DND-41 (cell line): Measurements from ENCODE around the gene ROBO2.

ENCODE experiments used
- ATAC-seq: fragments of 200-7000 bp; cut with Tn5 transposase; 3 replicates; pipeline ENCODE4 v1.9.1; 2021; ENCODE audit warnings: low read depth; ENCODE audit not compliant: insufficient read depth
- DNase-seq: peaks from one replicate; pipeline ENCODE4 v3.0.0-alpha.2; 2020
- H2AFZ ChIP-seq: 2 replicates; pipeline ENCODE4 v1.6.0; 2012; ENCODE audit warnings: low read depth, low read length
- H3K27ac ChIP-seq: 2 replicates; pipeline ENCODE4 v1.5.1; 2012; ENCODE audit warnings: low read length, inconsistent platforms
- H3K27me3 ChIP-seq: fragments of 200-600 bp; sonication (generic); 2 replicates; pipeline ENCODE4 v1.6.0; 2012; ENCODE audit warnings: low read length, mild to moderate bottlenecking, inconsistent platforms; ENCODE audit not compliant: insufficient read depth, poor library complexity
- H3K36me3 ChIP-seq: 2 replicates; pipeline ENCODE4 v1.5.1; 2012; ENCODE audit warnings: low read length, inconsistent platforms; ENCODE audit not compliant: insufficient read depth
- H3K4me1 ChIP-seq: 2 replicates; pipeline ENCODE4 v1.5.1; 2012; ENCODE audit warnings: mild to moderate bottlenecking, low read length; ENCODE audit not compliant: insufficient read depth
- H3K4me2 ChIP-seq: 2 replicates; pipeline ENCODE4 v1.6.0; 2012; ENCODE audit warnings: mild to moderate bottlenecking, moderate library complexity, low read length, inconsistent platforms; ENCODE audit not compliant: insufficient read depth
- H3K4me3 ChIP-seq, 2 experiments: fragments of 200-600 bp in 1 of 2; shearing (Covaris generic) in 1 of 2; 2 replicates each; pipeline ENCODE4 v1.5.1; 2012 to 2016; ENCODE audit warnings: inconsistent platforms in 2 of 2, low read length in 2 of 2, mild to moderate bottlenecking in 2 of 2, low read depth in 1 of 2, moderate library complexity in 1 of 2
- H3K79me2 ChIP-seq: 2 replicates; pipeline ENCODE4 v1.6.0; 2012; ENCODE audit warnings: low read length, inconsistent platforms; ENCODE audit not compliant: insufficient read depth
- H3K9ac ChIP-seq: 2 replicates; pipeline ENCODE4 v1.6.0; 2012; ENCODE audit warnings: low read depth, mild to moderate bottlenecking, inconsistent platforms, low read length, moderate library complexity
- H3K9me3 ChIP-seq: 2 replicates; pipeline ENCODE4 v1.5.1; 2012; ENCODE audit warnings: low read length, moderate library complexity, mild to moderate bottlenecking, inconsistent platforms; ENCODE audit not compliant: insufficient read depth, severe bottlenecking
- H4K20me1 ChIP-seq: 2 replicates; pipeline ENCODE4 v1.6.0; 2012; ENCODE audit warnings: low read length; ENCODE audit not compliant: insufficient read depth
- EZH2 ChIP-seq: IDR thresholded peaks from 3 replicates; pipeline ENCODE4 v1.6.1; 2012; ENCODE audit warnings: borderline replicate concordance, low read depth, mild to moderate bottlenecking, moderate library complexity, low read length, inconsistent platforms; ENCODE audit not compliant: severe bottlenecking
- TF ChIP-seq, protein P1 (sequence below): IDR thresholded peaks from 2 replicates; pipeline ENCODE4 v1.5.1; 2012; ENCODE audit warnings: borderline replicate concordance, low read length, moderate library complexity, mild to moderate bottlenecking; ENCODE audit not compliant: poor library complexity, severe bottlenecking; ENCODE audit errors: extremely low read depth

Gene ROBO2

GRCh38 chr3:77256584-77257503 is 216.9 kb downstream of the ROBO2 start:
- Histone ChIP-seq H3K9ac (no peak overlapping the region), H3K36me3 (no peaks in the 10 kb centered on the region), H3K4me1 (no peaks in the 10 kb centered on the region), H3K27me3 (no peaks in the 10 kb centered on the region), H3K27ac (no peak overlapping the region), H3K79me2 (no peaks in the 10 kb centered on the region), H2AFZ (no peak overlapping the region), H4K20me1 (no peaks in the 10 kb centered on the region), H3K9me3 (no peaks in the 10 kb centered on the region), H3K4me2 (no peak overlapping the region), H3K4me3 (no peak overlapping the region)
- TF ChIP-seq, protein P1, sequence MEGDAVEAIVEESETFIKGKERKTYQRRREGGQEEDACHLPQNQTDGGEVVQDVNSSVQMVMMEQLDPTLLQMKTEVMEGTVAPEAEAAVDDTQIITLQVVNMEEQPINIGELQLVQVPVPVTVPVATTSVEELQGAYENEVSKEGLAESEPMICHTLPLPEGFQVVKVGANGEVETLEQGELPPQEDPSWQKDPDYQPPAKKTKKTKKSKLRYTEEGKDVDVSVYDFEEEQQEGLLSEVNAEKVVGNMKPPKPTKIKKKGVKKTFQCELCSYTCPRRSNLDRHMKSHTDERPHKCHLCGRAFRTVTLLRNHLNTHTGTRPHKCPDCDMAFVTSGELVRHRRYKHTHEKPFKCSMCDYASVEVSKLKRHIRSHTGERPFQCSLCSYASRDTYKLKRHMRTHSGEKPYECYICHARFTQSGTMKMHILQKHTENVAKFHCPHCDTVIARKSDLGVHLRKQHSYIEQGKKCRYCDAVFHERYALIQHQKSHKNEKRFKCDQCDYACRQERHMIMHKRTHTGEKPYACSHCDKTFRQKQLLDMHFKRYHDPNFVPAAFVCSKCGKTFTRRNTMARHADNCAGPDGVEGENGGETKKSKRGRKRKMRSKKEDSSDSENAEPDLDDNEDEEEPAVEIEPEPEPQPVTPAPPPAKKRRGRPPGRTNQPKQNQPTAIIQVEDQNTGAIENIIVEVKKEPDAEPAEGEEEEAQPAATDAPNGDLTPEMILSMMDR: no peak
- TF ChIP-seq EZH2: no peak
- DNase-seq (no peak), ATAC-seq (no peak)

GRCh38 chr3:77259694-77260093 is 219.8 kb downstream of the ROBO2 start:
- Histone ChIP-seq H3K4me3 (no peak overlapping the region), H3K4me1 (no peaks in the 10 kb centered on the region), H2AFZ (no peak overlapping the region), H3K79me2 (no peaks in the 10 kb centered on the region), H3K4me2 (no peak overlapping the region), H3K9me3 (no peaks in the 10 kb centered on the region), H3K36me3 (no peaks in the 10 kb centered on the region), H3K27me3 (no peaks in the 10 kb centered on the region), H3K27ac (no peak overlapping the region), H3K9ac (no peak overlapping the region), H4K20me1 (no peaks in the 10 kb centered on the region)
- ATAC-seq (no peak), DNase-seq (no peak)
- TF ChIP-seq, protein P1: no peak
- TF ChIP-seq EZH2: no peak

GRCh38 chr3:77262361-77262760 is 222.5 kb downstream of the ROBO2 start:
- Histone ChIP-seq H3K4me2 (no peak overlapping the region), H4K20me1 (no peaks in the 10 kb centered on the region), H3K9me3 (no peaks in the 10 kb centered on the region), H3K27ac (no peak overlapping the region), H3K4me3 (no peak overlapping the region), H3K4me1 (no peaks in the 10 kb centered on the region), H3K27me3 (no peaks in the 10 kb centered on the region), H3K9ac (no peak overlapping the region), H2AFZ (no peak overlapping the region), H3K79me2 (no peaks in the 10 kb centered on the region), H3K36me3 (no peaks in the 10 kb centered on the region)
- ATAC-seq (no peak), DNase-seq (no peak)
- TF ChIP-seq, protein P1: no peak
- TF ChIP-seq EZH2: no peak
